ENCODE results near the gene MAGI2.
"Not testable (repeated sequence)": the region's sequence is repeated elsewhere in the genome, so short reads cannot be mapped to it uniquely, and the experiment has no call there.

Gene MAGI2

GRCh38 chr7:78562191-78562590 is 891.3 kb downstream of the MAGI2 start:
- no peak for DNase-seq (ENCODE audit: low read depth)

- DNase-seq (ENCODE audit: low read depth), result no peak
Measured at GRCh38 chr7:78558566-78558965, 894.9 kb downstream of the MAGI2 start.

GRCh38 chr7:78543976-78544375 is 909.5 kb downstream of the MAGI2 start:
- no peak for DNase-seq (ENCODE audit: low read depth)

- DNase-seq (ENCODE audit: low read depth), result no peak
Measured at GRCh38 chr7:78542981-78543380, 910.5 kb downstream of the MAGI2 start.

GRCh38 chr7:78542541-78542940 is 910.9 kb downstream of the MAGI2 start:
- no peak for DNase-seq (ENCODE audit: low read depth)

- no peak for DNase-seq (ENCODE audit: low read depth)
Measured at GRCh38 chr7:78539825-78540224, 913.6 kb downstream of the MAGI2 start.

GRCh38 chr7:78535655-78536054 is 917.8 kb downstream of the MAGI2 start:
- no peak for DNase-seq (ENCODE audit: low read depth)

GRCh38 chr7:78530351-78530750 is 923.1 kb downstream of the MAGI2 start:
- no peak for DNase-seq (ENCODE audit: low read depth)

- no peak for DNase-seq (ENCODE audit: low read depth)
Measured at GRCh38 chr7:78529392-78529791, 924.1 kb downstream of the MAGI2 start.

GRCh38 chr7:78528964-78529363 is 924.5 kb downstream of the MAGI2 start:
- DNase-seq (ENCODE audit: low read depth), result no peak

- DNase-seq (ENCODE audit: low read depth), result no peak
Measured at GRCh38 chr7:78523930-78524329, 929.5 kb downstream of the MAGI2 start.

GRCh38 chr7:78521961-78522360 is 931.5 kb downstream of the MAGI2 start:
- DNase-seq (ENCODE audit: low read depth), result no peak

- DNase-seq (ENCODE audit: low read depth), result no peak
Measured at GRCh38 chr7:78516450-78516849, 937.0 kb downstream of the MAGI2 start.

- DNase-seq (ENCODE audit: low read depth), result no peak
Measured at GRCh38 chr7:78514634-78515033, 938.8 kb downstream of the MAGI2 start.

GRCh38 chr7:78510580-78511188 is 942.8 kb downstream of the MAGI2 start:
- DNase-seq (ENCODE audit: low read depth), result no peak

GRCh38 chr7:78503301-78503700 is 950.2 kb downstream of the MAGI2 start:
- not testable (repeated sequence) for DNase-seq (ENCODE audit: low read depth)

GRCh38 chr7:78501064-78501463 is 952.4 kb downstream of the MAGI2 start:
- no peak for DNase-seq (ENCODE audit: low read depth)

- no peak for DNase-seq (ENCODE audit: low read depth)
Measured at GRCh38 chr7:78499971-78500370, 953.5 kb downstream of the MAGI2 start.

- DNase-seq (ENCODE audit: low read depth), result no peak
Measured at GRCh38 chr7:78499283-78499682, 954.2 kb downstream of the MAGI2 start.

- no peak for DNase-seq (ENCODE audit: low read depth)
Measured at GRCh38 chr7:78497728-78498427, 955.6 kb downstream of the MAGI2 start.

GRCh38 chr7:78496096-78496630 is 957.3 kb downstream of the MAGI2 start:
- no peak for DNase-seq (ENCODE audit: low read depth)

GRCh38 chr7:78493401-78493800 is 960.1 kb downstream of the MAGI2 start:
- DNase-seq (ENCODE audit: low read depth), result no peak

- DNase-seq (ENCODE audit: low read depth), result no peak
Measured at GRCh38 chr7:78492146-78492545, 961.3 kb downstream of the MAGI2 start.

GRCh38 chr7:78490524-78490923 is 962.9 kb downstream of the MAGI2 start:
- no peak for DNase-seq (ENCODE audit: low read depth)
